NK-92 (cell line): Measurements from ENCODE around the gene HNRNPA1.
"Not testable (repeated sequence)": the region's sequence is repeated elsewhere in the genome, so short reads cannot be mapped to it uniquely, and the experiment has no call there.

Experiments
- DNase-seq: peaks from one replicate; lab custom pipeline; 2025; ENCODE audit not compliant: unreplicated experiment; lab: John Stamatoyannopoulos, UW

The HNRNPA1 gene

GRCh38 chr12:54273981-54274380 is 6.5 kb upstream of the HNRNPA1 start:
- no peak for DNase-seq

- DNase-seq: no peak
Observed at GRCh38 chr12:54276368-54276767, 4.2 kb upstream of the HNRNPA1 start.

GRCh38 chr12:54277823-54278276 is 2.7 kb upstream of the HNRNPA1 start:
- no peak for DNase-seq

GRCh38 chr12:54279227-54279631 is 1.3 kb upstream of the HNRNPA1 start:
- DNase-seq: no peak

- DNase-seq: peak; percentile 95
Observed at GRCh38 chr12:54279632-54280467, 676 bp upstream of the HNRNPA1 start, which contains the start of gene CBX5. Gene CBX5, minus strand, starts transcription at chr12:54280122. Its CDS starts 22,472 bp downstream, at chr12:54257650.

DNA sequence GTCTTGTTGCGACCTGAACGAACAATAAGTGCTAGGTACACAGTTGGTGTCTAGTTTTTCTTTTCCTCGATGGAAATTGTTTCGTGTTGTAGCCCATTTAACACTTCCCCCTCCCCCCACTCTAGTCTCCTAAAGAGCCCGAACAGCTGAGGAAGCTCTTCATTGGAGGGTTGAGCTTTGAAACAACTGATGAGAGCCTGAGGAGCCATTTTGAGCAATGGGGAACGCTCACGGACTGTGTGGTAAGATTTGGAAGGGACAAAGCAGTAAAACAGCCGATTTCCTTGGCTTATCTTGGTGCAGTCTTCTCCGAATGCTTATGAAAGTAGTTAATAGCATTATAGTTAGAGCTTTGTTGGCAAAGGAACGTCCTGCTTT is 724 bp downstream of the HNRNPA1 start:
- not testable (repeated sequence) for DNase-seq

GRCh38 chr12:54281694-54282093 is 1.2 kb downstream of the HNRNPA1 start:
- not testable (repeated sequence) for DNase-seq

DNA sequence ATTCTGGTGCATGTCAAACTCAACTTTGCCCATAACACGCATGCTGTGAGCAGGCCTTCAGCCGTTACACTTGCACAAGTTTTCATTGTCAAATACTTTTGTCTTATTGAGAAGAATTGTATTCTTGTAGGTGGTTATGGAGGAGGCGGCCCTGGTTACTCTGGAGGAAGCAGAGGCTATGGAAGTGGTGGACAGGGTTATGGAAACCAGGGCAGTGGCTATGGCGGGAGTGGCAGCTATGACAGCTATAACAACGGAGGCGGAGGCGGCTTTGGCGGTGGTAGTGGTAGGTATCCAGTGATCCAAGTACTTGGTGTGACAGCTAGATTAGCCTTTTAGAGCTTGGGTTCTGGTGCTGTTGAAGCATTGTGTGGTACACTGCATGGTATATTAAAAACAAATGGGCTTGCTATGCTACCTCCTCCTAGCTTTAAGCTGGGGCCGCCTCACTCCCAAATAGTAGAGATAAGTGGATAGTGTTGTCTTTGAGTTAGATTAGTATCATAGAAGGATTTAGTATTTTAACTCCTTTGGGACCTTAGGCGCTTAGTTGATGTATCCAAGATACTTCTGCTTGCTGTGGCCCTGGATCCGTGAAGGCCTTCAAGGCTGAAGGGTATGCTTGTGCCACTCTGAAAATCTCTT is 2.5 kb downstream of the HNRNPA1 start:
- DNase-seq: no peak

DNA sequence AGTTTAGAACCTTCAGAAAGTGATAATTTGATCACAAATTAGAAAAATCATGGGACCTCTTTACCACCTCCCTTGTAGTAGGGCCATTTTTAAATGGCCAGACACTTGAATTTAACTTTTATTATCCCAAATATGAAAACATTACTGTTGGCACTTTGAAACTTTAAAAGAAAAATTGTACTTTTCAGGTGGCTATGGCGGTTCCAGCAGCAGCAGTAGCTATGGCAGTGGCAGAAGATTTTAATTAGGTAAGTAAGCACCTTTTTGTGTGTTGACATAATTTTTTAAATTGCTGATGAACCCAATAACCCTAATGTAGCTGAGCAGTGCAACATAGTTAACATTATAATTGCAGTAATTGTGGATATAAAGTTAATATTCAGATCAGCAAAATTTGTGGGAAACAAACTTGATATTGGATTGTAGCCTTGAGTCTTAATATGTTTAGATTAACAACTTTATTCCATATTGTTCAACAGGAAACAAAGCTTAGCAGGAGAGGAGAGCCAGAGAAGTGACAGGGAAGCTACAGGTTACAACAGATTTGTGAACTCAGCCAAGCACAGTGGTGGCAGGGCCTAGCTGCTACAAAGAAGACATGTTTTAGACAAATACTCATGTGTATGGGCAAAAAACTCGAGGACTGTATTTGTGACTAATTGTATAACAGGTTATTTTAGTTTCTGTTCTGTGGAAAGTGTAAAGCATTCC is 3.7 kb downstream of the HNRNPA1 start:
- not testable (repeated sequence) for DNase-seq

DNA sequence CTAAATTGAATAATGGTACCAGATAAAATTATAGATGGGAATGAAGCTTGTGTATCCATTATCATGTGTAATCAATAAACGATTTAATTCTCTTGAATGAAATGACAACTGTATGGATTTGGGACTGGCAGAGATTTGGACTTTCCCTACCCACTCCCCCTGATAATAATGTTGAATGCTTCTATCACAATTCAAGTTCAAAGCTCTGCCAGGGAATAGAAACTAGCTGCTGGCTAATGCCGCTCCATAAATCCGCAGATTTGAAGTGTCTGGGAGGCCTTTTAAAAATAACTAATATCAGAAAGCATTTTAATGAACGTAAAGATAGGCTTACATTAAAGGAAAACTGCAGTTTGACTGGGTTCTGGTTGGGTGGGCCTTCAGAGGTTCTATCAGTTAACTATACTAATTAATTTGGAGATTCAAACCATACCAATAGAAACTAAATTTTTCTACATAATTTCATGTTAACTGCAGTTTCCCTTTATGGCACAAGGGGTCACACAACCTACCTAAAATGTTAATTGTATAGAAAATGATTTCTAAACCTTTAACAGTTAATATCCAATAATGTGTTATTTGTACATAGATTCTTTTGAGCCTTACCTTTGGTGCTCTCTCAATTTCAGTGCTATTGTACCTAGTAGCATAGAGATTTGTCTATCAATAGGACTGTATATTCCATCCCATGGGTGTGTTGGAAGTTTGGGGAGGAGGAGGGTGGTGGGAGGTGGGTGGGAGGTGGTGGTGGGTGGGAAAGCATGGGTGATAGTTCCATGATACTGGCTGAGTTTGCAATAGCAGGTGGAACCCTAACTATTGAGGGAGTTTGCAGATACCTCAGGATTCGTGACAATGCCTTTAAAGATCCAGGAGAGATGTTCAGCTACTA is 4.9 kb downstream of the HNRNPA1 start:
- DNase-seq: no peak

GRCh38 chr12:54286042-54287030 is 5.8 kb downstream of the HNRNPA1 start:
- no peak for DNase-seq

DNA sequence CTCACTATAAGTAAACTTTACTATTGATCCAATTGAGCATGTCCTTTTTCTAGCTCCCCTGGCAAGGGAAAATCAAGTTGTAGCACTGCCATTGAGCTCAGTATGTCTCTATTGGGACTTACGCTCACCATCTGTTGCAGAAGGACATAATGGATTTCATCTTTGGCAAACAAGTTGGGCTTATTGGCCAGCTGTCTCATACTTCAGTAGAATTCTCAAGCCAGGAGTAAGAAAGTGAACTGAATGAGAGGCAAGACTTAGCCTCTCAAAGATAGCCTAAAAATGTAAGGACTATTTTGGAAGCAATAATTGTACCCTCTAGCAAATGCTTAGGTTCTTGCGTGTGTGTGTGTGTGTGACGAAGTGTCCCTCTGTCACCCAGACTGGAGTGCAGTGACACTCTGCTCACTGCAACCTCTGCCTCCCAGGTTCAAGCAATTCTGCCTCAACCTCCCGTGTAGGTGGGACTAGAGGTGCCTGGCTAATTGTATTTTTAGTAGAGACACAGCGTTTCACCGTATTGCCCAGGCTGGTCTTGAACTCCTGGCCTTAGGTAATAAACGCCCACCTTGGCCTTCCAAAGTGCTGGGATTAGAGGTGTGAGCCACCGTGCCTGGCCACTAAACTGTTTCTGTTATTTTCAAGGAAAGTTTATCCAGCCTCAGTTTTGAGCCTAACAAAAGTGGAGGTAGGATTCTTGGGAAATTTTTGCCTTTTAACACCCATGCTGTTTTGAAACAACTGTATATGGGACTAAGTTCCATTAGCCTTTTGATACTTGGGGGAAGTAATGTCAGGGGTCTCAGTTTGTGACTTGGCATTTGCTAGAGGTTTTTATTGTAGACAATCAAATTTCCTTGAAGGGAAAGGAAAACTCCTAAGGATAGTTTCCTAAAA is 7.0 kb downstream of the HNRNPA1 start:
- DNase-seq: no peak

DNA sequence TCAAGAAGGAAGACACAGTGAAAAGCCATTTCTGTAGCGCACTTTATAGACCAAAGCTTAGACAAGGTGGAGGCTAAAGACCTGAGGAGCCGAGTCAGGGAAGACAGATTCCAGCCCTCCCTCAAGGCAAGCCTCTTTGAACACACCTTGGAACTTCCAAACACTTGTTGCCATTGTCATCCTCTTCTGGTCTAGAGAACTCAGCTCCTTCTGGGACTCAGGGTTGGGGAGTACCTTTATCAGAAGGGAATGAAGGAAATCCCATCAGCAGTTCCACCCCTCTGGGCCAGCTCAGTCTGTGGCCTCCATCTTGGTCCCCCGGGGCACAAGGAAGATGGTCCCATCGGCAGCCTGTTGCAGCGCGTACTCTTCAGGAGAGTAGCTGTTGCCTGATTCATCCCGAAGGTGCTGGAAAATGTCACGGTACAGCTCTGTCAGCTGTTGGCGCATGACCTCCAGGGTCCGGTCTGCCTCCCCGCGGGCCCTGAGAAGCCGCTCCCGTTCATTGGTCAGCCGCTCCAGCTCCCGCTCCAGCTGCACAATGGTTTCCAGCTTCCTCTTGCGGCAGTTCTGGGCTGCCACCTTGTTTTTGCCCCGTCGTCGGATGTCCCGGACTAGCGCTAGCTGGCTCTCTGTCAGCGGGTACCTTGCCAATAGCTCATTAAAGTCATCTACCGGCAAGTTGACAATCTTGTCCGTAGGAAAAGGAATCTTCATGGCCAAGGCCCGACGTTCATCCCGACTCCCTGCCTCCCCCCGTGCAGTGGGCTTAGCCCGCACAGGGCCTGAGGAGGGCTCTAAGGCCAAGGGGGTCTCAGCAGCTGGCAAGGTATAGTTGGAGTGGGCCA is 11.8 kb downstream of the HNRNPA1 start:
- no peak for DNase-seq

GRCh38 chr12:54292931-54293241 is 12.4 kb downstream of the HNRNPA1 start:
- DNase-seq: no peak

GRCh38 chr12:54294152-54294952 is 13.8 kb downstream of the HNRNPA1 start:
- no peak for DNase-seq

- no peak for DNase-seq
Observed at GRCh38 chr12:54294953-54295566, 14.5 kb downstream of the HNRNPA1 start.
